ENCODE data around the gene TH. TPM values are rescaled to one million over a fixed set of nuclear protein-coding genes. Genes with fewer than 3 reads are reported as not detected.
A peak's percentile ranks its signal among the peaks of the same experiment; 100 is the strongest.

The TH gene
- total and polyA plus RNA-seq, 2 donors from 2014 or later = not detected

DNA sequence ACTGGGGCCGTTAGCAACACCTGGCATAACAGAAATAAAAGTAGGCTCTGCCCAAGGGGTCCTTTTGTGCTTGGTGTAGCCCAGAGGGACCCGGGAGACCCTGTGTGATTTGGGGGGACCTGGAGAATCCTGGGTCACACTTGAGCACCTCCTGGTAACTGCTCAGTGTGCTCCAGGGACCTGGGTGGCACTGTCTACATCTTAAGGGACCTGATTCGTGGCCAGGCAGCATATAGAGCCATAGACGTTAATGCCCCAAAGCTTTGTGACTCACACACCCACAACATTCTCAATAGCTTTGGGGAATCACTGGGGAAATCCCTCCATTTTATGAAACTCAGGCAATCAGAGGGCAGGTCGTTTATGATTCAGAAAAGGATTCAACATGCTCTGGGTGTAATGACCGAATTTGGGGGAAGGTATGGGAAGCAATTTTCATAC is 28.8 kb downstream of the TH start:
- TF ChIP-seq, protein P1, sequence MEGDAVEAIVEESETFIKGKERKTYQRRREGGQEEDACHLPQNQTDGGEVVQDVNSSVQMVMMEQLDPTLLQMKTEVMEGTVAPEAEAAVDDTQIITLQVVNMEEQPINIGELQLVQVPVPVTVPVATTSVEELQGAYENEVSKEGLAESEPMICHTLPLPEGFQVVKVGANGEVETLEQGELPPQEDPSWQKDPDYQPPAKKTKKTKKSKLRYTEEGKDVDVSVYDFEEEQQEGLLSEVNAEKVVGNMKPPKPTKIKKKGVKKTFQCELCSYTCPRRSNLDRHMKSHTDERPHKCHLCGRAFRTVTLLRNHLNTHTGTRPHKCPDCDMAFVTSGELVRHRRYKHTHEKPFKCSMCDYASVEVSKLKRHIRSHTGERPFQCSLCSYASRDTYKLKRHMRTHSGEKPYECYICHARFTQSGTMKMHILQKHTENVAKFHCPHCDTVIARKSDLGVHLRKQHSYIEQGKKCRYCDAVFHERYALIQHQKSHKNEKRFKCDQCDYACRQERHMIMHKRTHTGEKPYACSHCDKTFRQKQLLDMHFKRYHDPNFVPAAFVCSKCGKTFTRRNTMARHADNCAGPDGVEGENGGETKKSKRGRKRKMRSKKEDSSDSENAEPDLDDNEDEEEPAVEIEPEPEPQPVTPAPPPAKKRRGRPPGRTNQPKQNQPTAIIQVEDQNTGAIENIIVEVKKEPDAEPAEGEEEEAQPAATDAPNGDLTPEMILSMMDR (IDR thresholded peaks at IDR 0.05; ENCODE audit: borderline replicate concordance, extremely low read depth, insufficient read depth) = no peak
- no peak for FAIRE-seq
- peak overlapping the region in 1 of 3 donors; percentile 13 for H3K9ac ChIP-seq (ENCODE audit: low read length in 3 of 3)

DNA sequence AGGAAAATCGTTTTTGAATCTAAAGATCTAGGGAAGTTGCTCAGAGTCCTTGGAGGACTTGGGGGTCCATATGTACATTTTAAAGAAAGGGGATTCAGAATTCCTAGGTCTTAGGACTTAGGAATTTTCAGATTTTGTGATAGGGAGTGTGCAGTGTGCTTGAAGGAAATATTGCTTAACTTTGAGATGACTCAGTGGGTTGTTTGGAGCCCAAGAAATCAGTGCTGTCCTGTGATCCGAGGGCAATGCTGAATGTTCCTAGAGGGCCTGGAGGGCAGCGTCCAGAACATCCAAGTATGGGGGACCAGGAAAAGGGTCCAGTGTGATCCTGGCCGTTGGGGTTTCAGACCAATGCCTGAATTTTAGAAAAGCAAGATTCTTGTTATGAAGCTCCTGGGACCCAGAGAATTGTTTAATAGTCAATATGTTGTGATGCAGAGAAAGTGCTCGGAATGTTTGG is 29.3 kb downstream of the TH start:
- H3K4me3 ChIP-seq (ENCODE audit: low read length in 3 of 3) = peak overlapping the region in 1 of 3 donors; percentile 58
- H3K9me3 ChIP-seq (ENCODE audit: control insufficient read depth in 2 of 3, insufficient read depth in 1 of 3, low read length in 3 of 3) = no peaks in the 10 kb centered on the region
- TF ChIP-seq, protein P1 (IDR thresholded peaks at IDR 0.05; ENCODE audit: borderline replicate concordance, extremely low read depth, insufficient read depth) = no peak
- DNase-seq (peak in 1 of 5 donors; percentile 50), FAIRE-seq (no peak)
- no peaks in the 10 kb centered on the region for H3K4me1 ChIP-seq (ENCODE audit: control insufficient read depth in 2 of 3, insufficient read depth in 2 of 3, low read depth in 1 of 3, low read length in 3 of 3)
- no peak overlapping the region for H3K27ac ChIP-seq (ENCODE audit: low read depth in 2 of 2, low read length in 2 of 2)
- intact Hi-C loops (cut with DNase I) = no loop called here
- peaks cover 35% of the 10 kb centered on the region for H3K27me3 ChIP-seq (ENCODE audit: control insufficient read depth, insufficient read depth, low read length)
- H3K9ac ChIP-seq (ENCODE audit: low read length in 3 of 3) = no peak overlapping the region
- H3K36me3 ChIP-seq (ENCODE audit: control insufficient read depth in 2 of 3, insufficient read depth in 3 of 3, low read length in 3 of 3) = no peaks in the 10 kb centered on the region

More for the DNA sequence above, 28.8 kb downstream of the TH start:
- peak in 1 of 5 donors; percentile 54 for DNase-seq
- H3K9me3 ChIP-seq (ENCODE audit: control insufficient read depth in 2 of 3, insufficient read depth in 1 of 3, low read length in 3 of 3) = no peaks in the 10 kb centered on the region
- H3K4me1 ChIP-seq (ENCODE audit: control insufficient read depth in 2 of 3, insufficient read depth in 2 of 3, low read depth in 1 of 3, low read length in 3 of 3) = no peaks in the 10 kb centered on the region
- no peaks in the 10 kb centered on the region for H3K36me3 ChIP-seq (ENCODE audit: control insufficient read depth in 2 of 3, insufficient read depth in 3 of 3, low read length in 3 of 3)
- no peak overlapping the region for H3K27ac ChIP-seq (ENCODE audit: low read depth in 2 of 2, low read length in 2 of 2)
- intact Hi-C loops (cut with DNase I) = no loop called here
- peak overlapping the region in 1 of 3 donors; percentile 44 for H3K4me3 ChIP-seq (ENCODE audit: low read length in 3 of 3)
- H3K27me3 ChIP-seq (ENCODE audit: control insufficient read depth, insufficient read depth, low read length) = peaks cover 35% of the 10 kb centered on the region

- DNase-seq = peak in 3 of 5 donors; percentile 45 to 63 (median 52)
- H3K9ac ChIP-seq (ENCODE audit: low read length in 3 of 3) = peak overlapping the region in 1 of 3 donors; percentile 40
- no peak for FAIRE-seq
Measured at GRCh38 chr11:2140411-2141400, 30.9 kb downstream of the TH start.

More at GRCh38 chr11:2140411-2141400, 30.9 kb downstream of the TH start:
- intact Hi-C loops (cut with DNase I) = no loop called here
- Histone ChIP-seq H3K27ac (ENCODE audit: low read depth in 2 of 2, low read length in 2 of 2) (no peak overlapping the region), H3K9me3 (ENCODE audit: control insufficient read depth in 2 of 3, insufficient read depth in 1 of 3, low read length in 3 of 3) (no peaks in the 10 kb centered on the region), H3K4me3 (ENCODE audit: low read length in 3 of 3) (peak overlapping the region in 1 of 3 donors; percentile 58), H3K36me3 (ENCODE audit: control insufficient read depth in 2 of 3, insufficient read depth in 3 of 3, low read length in 3 of 3) (no peaks in the 10 kb centered on the region), H3K27me3 (ENCODE audit: control insufficient read depth, insufficient read depth, low read length) (peaks cover 32% of the 10 kb centered on the region), H3K4me1 (ENCODE audit: control insufficient read depth in 2 of 3, insufficient read depth in 2 of 3, low read depth in 1 of 3, low read length in 3 of 3) (no peaks in the 10 kb centered on the region)
- TF ChIP-seq, protein P1 (IDR thresholded peaks at IDR 0.05; ENCODE audit: borderline replicate concordance, extremely low read depth, insufficient read depth) = no peak
